NCI-H187 treated with DMSO at 0.1 percent for 48 hours (cell line): ENCODE measurements around the gene MITF.

ENCODE experiments used
- DNase-seq: peaks from one replicate; lab custom pipeline; 2025; lab: John Stamatoyannopoulos, UW

Gene MITF, protein sequence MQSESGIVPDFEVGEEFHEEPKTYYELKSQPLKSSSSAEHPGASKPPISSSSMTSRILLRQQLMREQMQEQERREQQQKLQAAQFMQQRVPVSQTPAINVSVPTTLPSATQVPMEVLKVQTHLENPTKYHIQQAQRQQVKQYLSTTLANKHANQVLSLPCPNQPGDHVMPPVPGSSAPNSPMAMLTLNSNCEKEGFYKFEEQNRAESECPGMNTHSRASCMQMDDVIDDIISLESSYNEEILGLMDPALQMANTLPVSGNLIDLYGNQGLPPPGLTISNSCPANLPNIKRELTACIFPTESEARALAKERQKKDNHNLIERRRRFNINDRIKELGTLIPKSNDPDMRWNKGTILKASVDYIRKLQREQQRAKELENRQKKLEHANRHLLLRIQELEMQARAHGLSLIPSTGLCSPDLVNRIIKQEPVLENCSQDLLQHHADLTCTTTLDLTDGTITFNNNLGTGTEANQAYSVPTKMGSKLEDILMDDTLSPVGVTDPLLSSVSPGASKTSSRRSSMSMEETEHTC

GRCh38 chr3:69739204-69740102 is at the start of gene MITF:
MITF (plus strand) TSS chr3:69739464; CDS start chr3:69739598, 134 bp downstream.
- peak; percentile 40 for DNase-seq

DNA sequence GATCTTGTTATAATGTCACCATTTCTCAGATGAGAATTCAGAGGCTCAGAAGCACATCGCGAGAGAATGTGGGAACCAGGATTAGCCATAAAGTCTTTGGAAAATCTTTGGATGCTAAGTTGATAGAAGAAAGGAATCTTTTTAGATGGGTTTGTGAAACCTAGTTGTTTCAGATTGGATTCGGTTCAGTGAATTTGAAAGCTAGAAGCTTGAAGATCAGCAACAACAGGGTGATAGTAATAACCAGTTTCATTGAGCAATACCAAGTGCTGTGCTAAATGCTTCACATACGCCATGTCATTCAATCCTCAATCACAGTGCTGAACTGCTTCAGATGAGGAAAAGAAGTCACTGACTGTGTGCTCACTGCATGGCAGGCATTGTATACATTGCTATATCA is 47.4 kb upstream of the MITF start:
- DNase-seq: no peak

GRCh38 chr3:69692761-69693160 is 46.5 kb upstream of the MITF start:
- no peak for DNase-seq

DNA sequence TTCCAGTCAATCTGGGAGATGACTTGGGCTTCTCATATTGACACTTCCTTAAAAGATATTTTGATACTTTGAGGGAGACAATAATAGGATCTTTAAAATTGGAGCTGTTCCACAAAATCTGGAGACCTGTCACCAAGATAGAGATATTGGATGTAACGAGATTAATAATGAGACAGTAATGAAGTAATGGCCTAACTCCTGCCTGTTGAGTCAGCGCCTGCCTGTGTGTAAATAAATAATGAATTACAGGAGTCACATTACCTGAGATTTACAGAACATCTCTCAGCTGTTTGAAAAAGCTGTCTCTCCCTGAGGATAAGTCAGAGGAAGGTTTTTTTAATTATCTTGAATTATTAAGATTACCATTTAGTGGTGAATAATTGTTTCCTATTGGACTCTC is 43.8 kb upstream of the MITF start:
- no peak for DNase-seq

DNA sequence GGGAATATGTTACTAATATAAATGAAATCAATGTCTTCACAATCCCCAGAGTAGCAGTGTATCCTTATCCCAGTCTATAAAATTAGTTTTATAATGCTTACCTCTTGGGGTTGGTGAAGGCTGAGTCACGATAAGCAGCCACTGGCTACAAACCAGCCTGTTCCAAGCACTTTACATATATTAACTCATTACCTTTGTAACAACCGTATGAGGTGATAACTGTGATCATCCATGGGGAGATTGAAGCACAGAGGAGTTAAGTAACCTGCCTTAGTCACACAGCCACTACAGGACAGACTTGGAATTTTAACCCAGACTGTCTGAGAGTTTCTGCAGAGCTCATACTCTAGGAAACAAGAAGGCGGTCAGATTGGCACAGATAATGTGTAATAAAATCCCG is 43.3 kb upstream of the MITF start:
- no peak for DNase-seq

GRCh38 chr3:69696367-69696766 is 42.9 kb upstream of the MITF start:
- DNase-seq: no peak

GRCh38 chr3:69697381-69697780 is 41.9 kb upstream of the MITF start:
- DNase-seq: no peak

- no peak for DNase-seq
Measured at GRCh38 chr3:69698728-69699127, 40.5 kb upstream of the MITF start.

- no peak for DNase-seq
Measured at GRCh38 chr3:69699183-69699582, 40.1 kb upstream of the MITF start.

GRCh38 chr3:69700949-69701348 is 38.3 kb upstream of the MITF start:
- no peak for DNase-seq

DNA sequence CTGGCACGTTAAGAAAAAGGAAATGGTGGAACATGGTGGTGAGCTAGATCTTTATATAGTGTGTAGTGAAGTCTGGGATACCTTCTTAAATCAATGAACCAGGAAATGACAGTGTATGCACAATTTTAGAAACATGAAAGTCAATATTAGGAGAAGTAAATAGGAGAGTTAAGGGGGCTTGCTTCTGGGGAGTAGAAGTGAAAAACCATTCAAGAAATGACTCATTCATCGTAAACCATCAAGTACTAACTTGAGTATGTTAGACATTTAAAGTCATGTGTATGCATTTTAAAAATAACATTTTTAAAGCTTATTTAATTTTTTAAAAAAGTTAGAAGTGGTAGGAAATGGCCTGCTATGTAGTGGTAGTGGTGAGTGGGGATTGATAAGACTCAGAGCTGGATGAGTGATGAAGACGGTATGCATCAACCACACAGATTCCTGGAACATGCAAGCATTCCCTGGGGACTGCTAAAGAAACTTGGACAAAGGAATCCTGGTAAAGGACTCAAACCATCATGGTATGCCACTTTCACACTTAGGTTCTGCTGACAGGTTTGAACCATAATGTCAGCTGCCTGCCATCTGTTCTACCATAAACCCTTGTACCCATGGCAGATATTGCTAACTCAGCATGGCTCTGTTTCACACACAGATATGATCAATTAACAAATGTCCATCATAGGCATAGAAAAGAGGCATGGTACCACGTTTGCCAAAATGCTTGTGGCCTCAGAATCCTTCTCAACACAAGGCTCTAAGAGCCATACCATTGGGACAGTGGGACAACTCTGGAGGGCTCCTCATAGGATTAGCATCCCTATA is 28.9 kb upstream of the MITF start:
- DNase-seq: no peak

- no peak for DNase-seq
Measured at GRCh38 chr3:69712269-69712668, 27.0 kb upstream of the MITF start.

DNA sequence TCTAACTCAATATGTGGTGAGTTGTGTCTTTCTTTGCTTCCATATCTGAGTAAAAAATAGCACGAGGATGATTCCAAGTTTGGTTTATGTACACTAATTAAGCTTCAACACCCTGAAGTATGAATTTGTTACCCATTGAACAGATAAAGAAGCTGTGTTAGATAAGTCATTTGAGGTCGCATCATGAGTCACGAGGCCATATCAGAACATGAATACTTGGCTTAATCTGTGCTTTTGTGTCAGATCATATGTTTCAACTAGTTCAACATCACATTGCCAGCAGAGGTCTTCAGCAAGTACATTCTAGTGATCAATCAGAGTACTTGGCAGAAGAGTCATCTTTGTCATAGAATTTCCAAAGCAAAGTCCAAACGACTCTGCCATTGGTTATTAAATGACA is 26.3 kb upstream of the MITF start:
- no peak for DNase-seq

- DNase-seq: no peak
Measured at GRCh38 chr3:69715204-69715603, 24.1 kb upstream of the MITF start.

GRCh38 chr3:69716119-69716518 is 23.1 kb upstream of the MITF start:
- DNase-seq: no peak

GRCh38 chr3:69718866-69719586 is 20.2 kb upstream of the MITF start:
- no peak for DNase-seq

DNA sequence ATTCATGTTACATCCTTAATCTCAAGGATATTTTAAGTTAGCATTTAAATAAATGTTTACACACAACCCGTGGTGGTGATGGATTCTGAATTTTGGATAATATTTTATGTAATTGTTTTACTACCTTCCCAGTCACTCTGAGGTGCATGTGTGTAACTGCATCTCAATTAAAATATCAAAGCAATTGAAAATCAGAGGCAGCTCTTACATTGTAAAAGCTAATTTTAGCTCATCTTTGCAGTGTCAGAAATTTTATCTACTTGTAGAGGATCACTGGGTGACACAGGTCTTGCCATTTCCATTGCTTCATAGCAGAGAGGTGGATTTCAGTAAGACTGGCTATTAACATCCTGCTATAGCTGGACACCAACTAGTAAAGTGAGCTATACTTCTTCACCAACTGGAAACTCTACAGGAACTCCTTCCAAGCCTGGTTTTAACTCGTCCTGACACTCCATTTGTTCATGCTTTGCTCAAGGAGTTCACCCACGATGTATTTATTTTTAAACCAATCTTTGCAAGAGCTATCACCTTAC is 19.6 kb upstream of the MITF start:
- DNase-seq: no peak

DNA sequence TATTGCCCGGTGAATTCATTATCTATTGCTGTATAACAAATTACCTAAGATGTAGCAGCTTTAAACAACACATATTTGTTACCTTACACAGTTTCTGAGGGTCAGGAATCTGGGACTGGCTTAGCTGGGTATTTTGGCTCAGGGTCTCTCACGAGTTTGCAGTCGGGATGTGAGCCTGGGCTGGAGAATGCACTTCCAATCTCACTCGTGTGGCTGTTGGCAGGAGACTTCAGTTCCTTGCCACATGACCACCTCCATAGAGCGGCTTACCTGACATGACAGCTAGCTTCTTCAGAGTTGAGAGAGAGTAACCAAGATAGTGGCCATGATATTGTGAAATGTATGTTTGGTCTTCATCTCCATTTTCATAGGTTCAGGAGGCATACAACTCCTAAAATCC is 18.4 kb upstream of the MITF start:
- DNase-seq: no peak

- DNase-seq: no peak
Measured at GRCh38 chr3:69723389-69723788, 15.9 kb upstream of the MITF start.

GRCh38 chr3:69724722-69725435 is 14.4 kb upstream of the MITF start:
- no peak for DNase-seq
